RWPE1 (cell line): ENCODE measurements around the gene KCNF1.

ENCODE experiments used
- CTCF ChIA-PET: fragments of 350-600 bp; sonication (Branson Sonifier 250); formaldehyde crosslinking; extraction: SDS; loops from one replicate; lab custom pipeline; 2021; lab: Yijun Ruan, JAX
- POLR2A ChIA-PET: fragments of 400-600 bp; formaldehyde crosslinking; extraction: SDS; loops from one replicate; lab custom pipeline; 2020; ENCODE audit warnings: antibody characterized with exemption; ENCODE audit not compliant: low non-redundant PET; lab: Yijun Ruan, JAX
- DNase-seq: peaks from one replicate; pipeline ENCODE4 v3.0.0; 2012; ENCODE audit warnings: low spot score
- H3K27ac ChIP-seq: fragments of 450-650 bp; 2 replicates; pipeline ENCODE4 v1.5.1; 2017
- CTCF ChIP-seq: fragments of 450-650 bp; conservative IDR thresholded peaks from 2 replicates; pipeline ENCODE4 v1.5.1; 2017; ENCODE audit warnings: low read depth, mild to moderate bottlenecking

KCNF1 gene

GRCh38 chr2:10926191-10926820 is 14.6 kb downstream of the KCNF1 start:
- POLR2A ChIA-PET, result no interaction called here
- DNase-seq, result no peak
- TF ChIP-seq CTCF, result no peak
- CTCF ChIA-PET, result no interaction called here
- H3K27ac ChIP-seq, result no peak overlapping the region

- CTCF ChIA-PET, result interaction anchor here (0.5 to 0.6 kb wide), 2 partner anchors 9 to 333 kb away, joined by 3 to 7 read pairs; no protein-coding TSS in a partner anchor
- POLR2A ChIA-PET, result no interaction called here
- TF ChIP-seq CTCF, result no peak
- no peak for DNase-seq
- H3K27ac ChIP-seq, result no peak overlapping the region
Observed at GRCh38 chr2:10930721-10931516, 19.2 kb downstream of the KCNF1 start.

- no peak for TF ChIP-seq CTCF
- CTCF ChIA-PET, result interaction anchor here (0.6 kb wide), 1 partner anchor 334 kb away, joined by 3 read pairs; no protein-coding TSS in a partner anchor
- POLR2A ChIA-PET, result no interaction called here
- H3K27ac ChIP-seq, result no peak overlapping the region
- no peak for DNase-seq
Observed at GRCh38 chr2:10931710-10932255, 20.0 kb downstream of the KCNF1 start.

GRCh38 chr2:10932345-10933151 is 20.8 kb downstream of the KCNF1 start:
- H3K27ac ChIP-seq, result no peak overlapping the region
- POLR2A ChIA-PET, result no interaction called here

GRCh38 chr2:10933700-10934225 is 22.0 kb downstream of the KCNF1 start:
- DNase-seq, result no peak
- no peak overlapping the region for H3K27ac ChIP-seq
- CTCF ChIA-PET, result no interaction called here
- no peak for TF ChIP-seq CTCF
- POLR2A ChIA-PET, result no interaction called here

More at GRCh38 chr2:10932345-10933151, 20.8 kb downstream of the KCNF1 start:
- DNase-seq, result no peak
- CTCF ChIA-PET, result no interaction called here
- no peak for TF ChIP-seq CTCF
